Liver (tissue), 9 donors: ENCODE results near the gene ADGRB2. TPM values are rescaled to one million over a fixed set of nuclear protein-coding genes. Genes with fewer than 3 reads are reported as not detected.

ENCODE experiments used
- DNase-seq: peaks from one replicate; pipeline ENCODE4 v3.0.0-alpha.2; 2017; ENCODE audit warnings: low spot score
- H3K27ac ChIP-seq, 2 donors: one replicate each; pipeline ENCODE4 v1.7.0; 2013; ENCODE audit warnings: inconsistent platforms in 2 of 2, low read length in 2 of 2, control low read depth in 1 of 2, low read depth in 1 of 2, mild to moderate bottlenecking in 1 of 2
- H3K27me3 ChIP-seq, 4 donors: one replicate each; pipeline versions ENCODE4 v1.6.1 to v1.7.0; 2013; ENCODE audit warnings: low read length in 3 of 4, inconsistent platforms in 1 of 4, mild to moderate bottlenecking in 1 of 4, moderate library complexity in 1 of 4; ENCODE audit not compliant: control insufficient read depth in 4 of 4, insufficient read depth in 4 of 4
- H3K36me3 ChIP-seq, 4 donors: one replicate each; pipeline versions ENCODE4 v1.6.1 to v1.7.0; 2013; ENCODE audit warnings: low read length in 3 of 4, mild to moderate bottlenecking in 3 of 4, low read depth in 1 of 4, moderate library complexity in 1 of 4; ENCODE audit not compliant: control insufficient read depth in 4 of 4, insufficient read depth in 3 of 4
- H3K4me1 ChIP-seq, 4 donors: one replicate each; pipeline versions ENCODE4 v1.6.1 to v1.7.0; 2013; ENCODE audit warnings: low read length in 3 of 4, mild to moderate bottlenecking in 3 of 4, moderate library complexity in 1 of 4; ENCODE audit not compliant: control insufficient read depth in 4 of 4, insufficient read depth in 4 of 4
- H3K4me3 ChIP-seq, 3 donors: one replicate each; pipeline versions ENCODE4 v1.6.1 to v1.7.0; 2013; ENCODE audit warnings: low read length in 3 of 3, control low read depth in 1 of 3, low read depth in 1 of 3, mild to moderate bottlenecking in 1 of 3
- H3K9ac ChIP-seq, 2 donors: one replicate each; pipeline ENCODE4 v1.7.0; 2013; ENCODE audit warnings: low read length in 2 of 2, mild to moderate bottlenecking in 2 of 2, moderate library complexity in 2 of 2, control low read depth in 1 of 2, low read depth in 1 of 2
- H3K9me3 ChIP-seq, 4 donors: one replicate each; pipeline versions ENCODE4 v1.6.1 to v1.7.0; 2013; ENCODE audit warnings: low read length in 3 of 4; ENCODE audit not compliant: control insufficient read depth in 4 of 4
- ATF3 ChIP-seq: IDR thresholded peaks from 2 replicates; pipeline ENCODE4 v1.6.1; 2016; ENCODE audit warnings: antibody characterized with exemption
- CTCF ChIP-seq: fragments of 150-350 bp; IDR thresholded peaks from 2 replicates; pipeline ENCODE4 v1.5.1; 2017; ENCODE audit warnings: improper control_type of control experiment, low read depth, low read length; ENCODE audit not compliant: missing input control
- FOXA1 ChIP-seq: IDR thresholded peaks from 2 replicates; pipeline ENCODE4 v1.6.1; 2016; ENCODE audit warnings: antibody characterized with exemption
- FOXA2 ChIP-seq: IDR thresholded peaks from 2 replicates; pipeline ENCODE4 v1.6.1; 2016; ENCODE audit warnings: antibody characterized with exemption
- GABPA ChIP-seq, 2 donors: IDR thresholded peaks in 1 of 2; conservative IDR thresholded peaks in 1 of 2; 2 replicates each; pipeline ENCODE4 v1.6.1; 2016; ENCODE audit warnings: antibody characterized with exemption in 2 of 2, mild to moderate bottlenecking in 1 of 2, moderate library complexity in 1 of 2
- HNF4A ChIP-seq, 2 donors: conservative IDR thresholded peaks; 2 replicates each; pipeline ENCODE4 v1.6.1; 2016; ENCODE audit warnings: antibody characterized with exemption in 2 of 2, mild to moderate bottlenecking in 2 of 2
- HNF4G ChIP-seq: IDR thresholded peaks from 2 replicates; pipeline ENCODE4 v1.6.1; 2016; ENCODE audit warnings: antibody characterized with exemption
- JUND ChIP-seq, 2 donors: IDR thresholded peaks; 2 replicates each; pipeline ENCODE4 v1.6.1; 2016; ENCODE audit warnings: antibody characterized with exemption in 2 of 2
- NR2F2 ChIP-seq: IDR thresholded peaks from 2 replicates; pipeline ENCODE4 v1.6.1; 2016; ENCODE audit warnings: antibody characterized with exemption
- RAD21 ChIP-seq, 2 donors: IDR thresholded peaks; 2 replicates each; pipeline ENCODE4 v1.6.1; 2016; ENCODE audit warnings: antibody characterized with exemption in 2 of 2, mild to moderate bottlenecking in 2 of 2
- REST ChIP-seq: IDR thresholded peaks from 2 replicates; pipeline ENCODE4 v1.6.1; 2016; ENCODE audit warnings: antibody characterized with exemption, mild to moderate bottlenecking
- RXRA ChIP-seq, 2 donors: IDR thresholded peaks; 2 replicates each; pipeline ENCODE4 v1.6.1; 2017 to 2018; ENCODE audit warnings: antibody characterized with exemption in 2 of 2, mild to moderate bottlenecking in 1 of 2
- SP1 ChIP-seq: IDR thresholded peaks from 2 replicates; pipeline ENCODE4 v1.6.1; 2018; ENCODE audit warnings: antibody characterized with exemption, mild to moderate bottlenecking
- TAF1 ChIP-seq: conservative IDR thresholded peaks from 2 replicates; pipeline ENCODE4 v1.6.1; 2016; ENCODE audit warnings: antibody characterized with exemption, mild to moderate bottlenecking
- YY1 ChIP-seq: IDR thresholded peaks from 2 replicates; pipeline ENCODE4 v1.6.1; 2016; ENCODE audit warnings: antibody characterized with exemption, mild to moderate bottlenecking
- ZBTB33 ChIP-seq: IDR thresholded peaks from 2 replicates; pipeline ENCODE4 v1.6.1; 2016; ENCODE audit warnings: antibody characterized with exemption
- WGBS: extraction: QIAGEN DNeasy Blood & Tissue Kit; methylation state at CpG from one replicate; pipeline ENCODE4 v1.1.7; 2013; 5-methylcytosine and 5-hydroxymethylcytosine counted together
- polyA plus RNA-seq, 2 donors: library from polyadenylated mRNA; stranded (reverse) in 1 of 2; unstranded in 1 of 2; fragments of 200-250 nt in 1 of 2; fragments of >200 nt in 1 of 2; fragmentation: Nextera tagmentation in 1 of 2; extraction: Ambion mirVana in 1 of 2; gene quantifications; one replicate each; pipeline versions ENCODE4 v1.2.1 to v1.2.3, GENCODE V29; 2013 to 2015
- total RNA-seq, 2 donors: library from RNA; depleted of rRNA; stranded (reverse); fragments of >200 nt; gene quantifications; one replicate each; pipeline ENCODE4 v1.2.3, GENCODE V29; 2014
- donor health status: healthy.
- donor health status: healthy.
- donor health status: healthy.
- donor health status: healthy.
- donor health status: healthy.

The ADGRB2 gene
- total and polyA plus RNA-seq, 4 donors = under 0.01 to 0.05 (median 0.05) TPM; not detected in 1

- Histone ChIP-seq H3K9me3 (no peaks in the 10 kb centered on the region), H3K27ac (no peak overlapping the region), H3K27me3 (peaks cover 0 to 6% (median 2%) of the 10 kb centered on the region in 4 donors), H3K4me1 (peaks cover 11 to 20% (median 14%) of the 10 kb centered on the region in 4 donors), H3K36me3 (no peaks in the 10 kb centered on the region), H3K4me3 (no peak overlapping the region), H3K9ac (no peak overlapping the region)
- TF ChIP-seq FOXA1 (no peak), SP1 (no peak), GABPA (IDR thresholded peaks at IDR 0.05 in 1 of 2, conservative IDR thresholded peaks at IDR 0.05 in 1 of 2) (no peak), REST (no peak), HNF4A (conservative IDR thresholded peaks at IDR 0.05) (no peak), RXRA (IDR thresholded peaks at IDR 0.05) (no peak), ZBTB33 (no peak), CTCF (no peak), FOXA2 (no peak), ATF3 (no peak), YY1 (no peak), HNF4G (no peak), TAF1 (no peak)
- WGBS = 86% methylated on average over 8 of the region's 8 CpGs
- no peak for DNase-seq
These were observed 61.2 kb downstream of the ADGRB2 start for GRCh38 chr1:31702836-31703404.

GRCh38 chr1:31701091-31701736, 62.9 kb downstream of the ADGRB2 start:
- TF ChIP-seq ATF3 (peak; percentile 98), RXRA (IDR thresholded peaks at IDR 0.05) (peak; percentile 54 to 72), HNF4A (conservative IDR thresholded peaks at IDR 0.05) (peak; percentile 69 to 79), CTCF (no peak), FOXA2 (no peak), RAD21 (IDR thresholded peaks at IDR 0.05) (no peak), JUND (IDR thresholded peaks at IDR 0.05) (peak; percentile 100), SP1 (peak; percentile 79), NR2F2 (peak; percentile 72)
- WGBS = 52% methylated on average over 10 of the region's 10 CpGs
- Histone ChIP-seq H3K9ac (no peak overlapping the region), H3K4me3 (no peak overlapping the region), H3K36me3 (no peaks in the 10 kb centered on the region), H3K9me3 (no peaks in the 10 kb centered on the region), H3K27me3 (peaks cover 0 to 4% (median 2%) of the 10 kb centered on the region in 4 donors), H3K27ac (peak overlapping the region; percentile 5 to 6), H3K4me1 (peaks cover 11 to 20% (median 14%) of the 10 kb centered on the region in 4 donors)
- peak; percentile 70 for DNase-seq
